Stimulated activated naive CD4-positive, alpha-beta T cell (primary cell): ENCODE data around the gene NPEPPS.
"Not testable (repeated sequence)": the region's sequence is repeated elsewhere in the genome, so short reads cannot be mapped to it uniquely, and the experiment has no call there.

ENCODE experiments used
- DNase-seq, 6 experiments: peaks; one replicate each; lab custom pipeline; 2025; lab: John Stamatoyannopoulos, UW

Gene NPEPPS

DNA sequence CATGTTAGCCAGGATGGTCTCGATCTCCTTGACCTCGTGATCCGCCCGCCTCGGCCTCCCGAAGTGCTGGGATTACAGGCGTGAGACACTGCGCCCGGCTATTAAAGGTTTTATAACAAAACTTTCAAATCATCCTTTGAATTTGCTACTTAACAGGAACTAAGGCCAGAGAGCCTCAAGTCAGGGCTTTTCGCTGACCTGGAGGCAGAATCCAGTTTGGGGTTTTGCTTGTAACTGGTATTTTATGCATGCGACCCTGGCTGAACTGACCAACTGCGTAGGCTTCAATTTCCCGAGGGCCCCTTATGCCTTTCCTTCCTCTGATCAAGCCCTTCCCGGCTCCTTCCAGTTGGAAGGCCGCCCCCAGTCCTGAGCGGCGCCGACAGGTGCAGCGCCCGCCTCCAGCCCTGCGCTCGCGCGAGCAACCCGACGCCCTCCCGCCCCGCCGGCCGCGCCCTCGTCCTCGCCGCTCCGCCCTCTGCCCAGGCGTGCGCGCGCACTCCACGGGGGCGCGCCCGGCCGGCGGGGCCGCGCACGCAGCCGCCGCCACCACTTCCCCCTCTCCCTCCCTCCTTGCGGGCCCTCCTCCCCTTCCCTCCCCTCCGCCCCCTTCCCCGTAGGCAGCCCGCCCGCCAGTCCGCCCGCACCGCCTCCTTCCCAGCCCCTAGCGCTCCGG lies at the start of gene NPEPPS:
NPEPPS (plus strand) TSS at position 552 of the 676 bp plus-strand sequence. CDS start 193 bp downstream, outside the sequence.
- DNase-seq = peak; percentile 80 to 90 (median 86)

- not testable (repeated sequence) for DNase-seq
Measured at GRCh38 chr17:47491841-47492212, 39.1 kb upstream of the NPEPPS start.

DNA sequence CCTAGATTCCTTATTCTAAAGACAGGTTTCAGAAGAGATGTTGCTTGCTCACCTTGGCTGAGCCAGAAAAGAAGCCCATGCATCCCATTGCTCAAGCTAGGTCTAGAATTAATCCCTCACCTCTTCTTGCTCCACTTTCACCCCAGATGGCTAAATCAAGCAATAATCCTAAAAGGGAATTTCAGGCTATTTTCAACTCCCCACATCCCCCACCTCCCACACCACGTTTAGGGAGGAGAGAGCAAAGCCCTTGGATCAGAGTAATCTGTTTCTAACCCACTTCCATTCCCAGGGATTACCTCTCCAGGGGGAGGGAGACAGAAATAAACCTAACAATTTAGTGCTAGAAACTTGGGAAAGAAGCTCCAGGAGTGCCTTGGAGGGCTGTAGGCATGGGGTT lies 31.8 kb upstream of the NPEPPS start:
- DNase-seq = not testable (repeated sequence)

DNA sequence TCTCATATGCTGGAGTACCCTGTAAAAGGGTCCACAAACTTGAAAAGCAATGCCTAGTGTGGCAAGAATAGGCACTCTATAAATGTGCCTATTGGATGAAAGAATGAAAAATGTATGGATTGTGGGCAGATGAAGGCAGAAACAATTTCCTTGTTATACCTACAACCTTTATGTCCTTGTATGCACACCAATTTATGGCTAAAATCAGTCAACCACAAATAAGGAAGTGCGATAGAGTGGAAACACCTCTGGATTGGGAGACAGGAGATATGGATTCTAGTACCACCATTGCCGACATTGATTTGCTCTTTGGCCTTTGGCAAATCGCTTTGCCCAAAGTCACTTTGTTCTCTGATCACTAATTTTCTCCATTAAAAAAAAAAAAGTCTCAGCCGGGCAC lies 31.4 kb upstream of the NPEPPS start:
- not testable (repeated sequence) for DNase-seq

DNA sequence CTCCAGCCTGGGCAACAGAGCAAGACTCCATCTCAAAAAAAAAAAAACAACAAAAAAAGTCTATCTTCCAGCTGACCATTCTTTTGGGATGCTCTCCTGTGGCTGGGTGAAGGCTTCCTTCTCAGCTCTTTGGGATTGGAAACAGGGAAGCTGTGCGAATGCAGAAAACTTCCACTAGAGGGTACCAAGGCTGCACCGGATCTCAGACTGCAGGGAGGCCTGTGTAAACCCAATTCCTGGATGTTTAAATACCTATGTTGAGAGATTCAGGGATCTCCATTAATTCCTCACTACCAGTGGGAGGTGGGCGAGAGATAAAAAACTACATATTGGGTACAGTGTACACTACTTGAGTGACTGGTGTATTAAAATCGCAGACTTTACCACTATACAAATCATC lies 30.3 kb upstream of the NPEPPS start:
- DNase-seq = peak in 1 of 6 experiments; percentile 15

- DNase-seq = not testable (repeated sequence)
Measured at GRCh38 chr17:47502122-47502731, 28.7 kb upstream of the NPEPPS start.

GRCh38 chr17:47502776-47503455 lies 28.0 kb upstream of the NPEPPS start:
- DNase-seq = not testable (repeated sequence)

GRCh38 chr17:47511701-47512146 lies 19.2 kb upstream of the NPEPPS start:
- DNase-seq = not testable (repeated sequence)

GRCh38 chr17:47513301-47513700 lies 17.6 kb upstream of the NPEPPS start:
- not testable (repeated sequence) for DNase-seq

- not testable (repeated sequence) for DNase-seq
Measured at GRCh38 chr17:47518880-47519279, 12.0 kb upstream of the NPEPPS start.

DNA sequence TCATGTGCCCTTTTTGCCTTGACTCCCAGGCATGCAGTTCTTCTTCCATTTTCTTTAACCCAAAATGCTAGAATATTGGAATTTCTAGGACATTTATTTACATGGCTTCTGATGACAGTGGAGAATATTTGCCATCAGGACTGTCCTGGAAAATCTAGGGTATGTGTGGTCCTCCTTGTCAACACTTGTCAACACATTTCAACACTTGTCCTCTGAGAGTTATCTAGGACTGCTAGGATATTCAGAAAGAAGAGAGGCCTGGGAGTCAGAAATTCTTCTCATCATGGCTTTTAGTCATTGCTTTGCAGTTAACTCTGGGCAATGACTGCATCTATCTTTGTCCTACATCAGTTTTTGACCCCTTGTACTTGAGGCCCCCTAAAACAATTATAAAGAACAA lies 11.5 kb upstream of the NPEPPS start:
- DNase-seq = not testable (repeated sequence)

- not testable (repeated sequence) for DNase-seq
Measured at GRCh38 chr17:47520279-47520678, 10.6 kb upstream of the NPEPPS start.

GRCh38 chr17:47521434-47521833 lies 9.5 kb upstream of the NPEPPS start:
- not testable (repeated sequence) for DNase-seq

GRCh38 chr17:47522341-47522740 lies 8.6 kb upstream of the NPEPPS start:
- DNase-seq = not testable (repeated sequence)

DNA sequence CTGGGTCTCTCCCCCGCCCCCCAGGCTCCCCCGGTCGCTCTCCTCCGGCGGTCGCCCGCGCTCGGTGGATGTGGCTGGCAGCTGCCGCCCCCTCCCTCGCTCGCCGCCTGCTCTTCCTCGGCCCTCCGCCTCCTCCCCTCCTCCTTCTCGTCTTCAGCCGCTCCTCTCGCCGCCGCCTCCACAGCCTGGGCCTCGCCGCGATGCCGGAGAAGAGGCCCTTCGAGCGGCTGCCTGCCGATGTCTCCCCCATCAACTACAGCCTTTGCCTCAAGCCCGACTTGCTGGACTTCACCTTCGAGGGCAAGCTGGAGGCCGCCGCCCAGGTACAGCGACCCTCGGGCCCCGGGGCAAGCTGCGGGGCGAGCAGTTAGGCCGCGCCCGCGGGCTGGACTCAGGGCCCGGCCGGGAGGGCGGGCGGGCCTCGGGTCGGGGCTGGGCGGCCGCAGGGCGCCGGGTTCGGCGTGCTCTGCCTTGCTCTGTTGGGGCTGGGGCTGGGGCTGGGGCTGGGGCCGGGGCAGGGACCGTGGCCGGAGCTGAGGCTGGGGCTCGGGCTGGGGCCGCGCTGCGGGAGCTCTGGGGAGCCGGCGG lies 419 bp downstream of the NPEPPS start:
- DNase-seq = peak in 1 of 6 experiments; percentile 49

DNA sequence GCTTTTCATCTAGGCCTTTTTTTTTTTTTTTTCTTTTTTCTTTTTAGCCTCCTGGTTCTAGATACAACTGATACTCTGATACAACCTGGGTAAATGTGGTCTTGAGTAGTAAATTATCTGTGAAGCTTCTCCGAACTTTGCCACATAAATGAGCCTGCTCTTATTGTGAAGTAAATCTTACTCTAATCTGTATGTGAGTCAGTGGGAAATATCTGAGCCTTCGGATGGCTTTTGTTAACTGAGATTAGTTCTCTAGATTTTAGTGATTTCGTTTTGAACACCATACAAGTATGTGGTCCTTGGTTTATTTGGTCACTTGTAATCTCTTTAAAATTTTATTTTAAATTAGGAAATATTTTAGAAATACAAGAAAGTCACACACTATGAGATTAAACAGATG lies 8.2 kb downstream of the NPEPPS start:
- DNase-seq = not testable (repeated sequence)

GRCh38 chr17:47541676-47542075 lies 10.8 kb downstream of the NPEPPS start:
- DNase-seq = not testable (repeated sequence)

GRCh38 chr17:47544327-47544726 lies 13.4 kb downstream of the NPEPPS start:
- not testable (repeated sequence) for DNase-seq

DNA sequence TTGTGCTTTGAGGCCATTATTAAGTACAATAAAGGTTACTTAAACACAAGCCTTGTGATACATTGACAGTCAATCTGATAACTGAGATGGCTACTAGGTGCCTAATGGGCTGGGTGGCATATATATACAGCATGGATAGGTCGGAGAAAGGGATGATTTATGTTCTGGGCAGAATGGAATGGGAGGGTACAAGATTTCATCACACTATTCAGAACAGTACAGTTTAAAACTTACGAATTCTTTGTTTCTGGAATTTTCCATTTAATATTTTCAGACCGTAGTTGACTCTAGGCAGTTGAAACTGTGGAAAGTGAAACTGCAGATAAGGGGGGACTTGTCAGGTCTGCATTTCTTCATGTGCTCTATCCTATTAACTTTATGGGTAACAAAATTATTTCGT lies 23.8 kb downstream of the NPEPPS start:
- DNase-seq = not testable (repeated sequence)

- DNase-seq = not testable (repeated sequence)
Measured at GRCh38 chr17:47556108-47556507, 25.2 kb downstream of the NPEPPS start.

DNA sequence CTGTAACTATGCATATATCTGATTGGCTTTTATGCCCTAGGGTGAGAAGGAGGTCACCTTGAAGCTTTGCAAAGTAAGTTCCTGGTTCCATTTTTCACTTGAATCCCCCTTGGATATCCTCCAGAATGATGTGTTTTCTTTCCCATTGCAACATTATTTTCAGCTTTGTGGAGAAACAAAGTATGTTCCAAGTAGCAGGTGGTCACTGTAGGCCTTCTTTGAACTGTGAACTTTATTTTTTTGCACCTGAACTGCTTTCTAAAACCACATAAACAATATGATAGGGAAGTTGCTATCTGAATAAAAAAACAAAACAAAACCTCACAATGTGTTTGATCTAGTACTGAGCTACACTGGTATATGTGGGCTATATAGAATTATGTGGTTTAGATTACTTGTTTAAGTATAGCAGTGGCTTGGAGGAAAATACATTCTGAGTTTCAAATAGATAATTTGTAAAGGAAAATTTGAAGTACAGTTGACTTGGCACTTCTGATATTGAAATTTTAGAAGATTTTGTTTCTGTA lies 29.7 kb downstream of the NPEPPS start:
- not testable (repeated sequence) for DNase-seq
